ENCODE results near the gene STARD13.
A peak's percentile ranks its signal among the peaks of the same experiment; 100 is the strongest.

STARD13 gene

GRCh38 chr13:33285420-33286124 is at the start of gene STARD13:
Gene STARD13 (minus strand): TSS chr13:33285755. CDS start chr13:33285638, 117 bp downstream.
- DNase-seq (ENCODE audit: low read depth), result peak; percentile 93

GRCh38 chr13:33334831-33335230 is 49.3 kb upstream of the STARD13 start:
- no peak for DNase-seq (ENCODE audit: low read depth)

GRCh38 chr13:33331962-33332361 is 46.4 kb upstream of the STARD13 start:
- no peak for DNase-seq (ENCODE audit: low read depth)

GRCh38 chr13:33330483-33330882 is 44.9 kb upstream of the STARD13 start:
- DNase-seq (ENCODE audit: low read depth), result no peak

- DNase-seq (ENCODE audit: low read depth), result no peak
These were observed 43.1 kb upstream of the STARD13 start for GRCh38 chr13:33328701-33329100.

- no peak for DNase-seq (ENCODE audit: low read depth)
These were observed 41.2 kb upstream of the STARD13 start for GRCh38 chr13:33326723-33327122.

- DNase-seq (ENCODE audit: low read depth), result no peak
These were observed 40.7 kb upstream of the STARD13 start for GRCh38 chr13:33326246-33326645.

GRCh38 chr13:33323801-33324510 is 38.4 kb upstream of the STARD13 start:
- DNase-seq (ENCODE audit: low read depth), result no peak

GRCh38 chr13:33322965-33323668 is 37.6 kb upstream of the STARD13 start:
- DNase-seq (ENCODE audit: low read depth), result no peak

- DNase-seq (ENCODE audit: low read depth), result peak; percentile 42
These were observed 36.9 kb upstream of the STARD13 start for GRCh38 chr13:33322543-33322809.

GRCh38 chr13:33321686-33322542 is 36.4 kb upstream of the STARD13 start:
- DNase-seq (ENCODE audit: low read depth), result no peak

- DNase-seq (ENCODE audit: low read depth), result no peak
These were observed 34.3 kb upstream of the STARD13 start for GRCh38 chr13:33319859-33320258.

GRCh38 chr13:33318744-33319143 is 33.2 kb upstream of the STARD13 start:
- DNase-seq (ENCODE audit: low read depth), result no peak

- no peak for DNase-seq (ENCODE audit: low read depth)
These were observed 32.5 kb upstream of the STARD13 start for GRCh38 chr13:33318037-33318436.

- no peak for DNase-seq (ENCODE audit: low read depth)
These were observed 31.3 kb upstream of the STARD13 start for GRCh38 chr13:33316890-33317289.

GRCh38 chr13:33313504-33313903 is 27.9 kb upstream of the STARD13 start:
- DNase-seq (ENCODE audit: low read depth), result no peak

GRCh38 chr13:33312861-33313212 is 27.3 kb upstream of the STARD13 start:
- DNase-seq (ENCODE audit: low read depth), result no peak

GRCh38 chr13:33312150-33312860 is 26.8 kb upstream of the STARD13 start:
- no peak for DNase-seq (ENCODE audit: low read depth)

- no peak for DNase-seq (ENCODE audit: low read depth)
These were observed 25.5 kb upstream of the STARD13 start for GRCh38 chr13:33311040-33311439.

GRCh38 chr13:33310245-33311038 is 24.9 kb upstream of the STARD13 start:
- no peak for DNase-seq (ENCODE audit: low read depth)

- no peak for DNase-seq (ENCODE audit: low read depth)
These were observed 23.3 kb upstream of the STARD13 start for GRCh38 chr13:33308863-33309262.
